Activated B cell treated with CpG ODN at 0.5 μM for 24 hours (primary cell): ENCODE data around the gene SH3RF2. TPM values are rescaled to one million over a fixed set of nuclear protein-coding genes. Genes with fewer than 3 reads are reported as not detected.

Experiments used
- ATAC-seq: fragments of 200-7000 bp; cut with Tn5 transposase; one replicate; pipeline ENCODE4 v1.10.0; 2021; ENCODE audit warnings: low read depth, mild to moderate bottlenecking, moderate library complexity
- CTCF ChIA-PET: fragments of 350-600 bp; sonication (Branson Sonifier 250); formaldehyde crosslinking; loops from one replicate; lab custom pipeline; 2021; ENCODE audit warnings: antibody characterized with exemption; lab: Charles Lee
- POLR2A ChIA-PET: fragments of 350-600 bp; sonication (Branson Sonifier 250); formaldehyde crosslinking; loops from one replicate; lab custom pipeline; 2021; ENCODE audit warnings: antibody characterized with exemption; lab: Charles Lee
- DNase-seq: peaks from one replicate; pipeline ENCODE4 v3.0.0; 2022
- H3K27ac Mint-ChIP-seq: one replicate; pipeline ENCODE4 v1.8.0; 2020; ENCODE audit warnings: mixed read lengths
- H3K27me3 Mint-ChIP-seq: one replicate; pipeline ENCODE4 v1.8.0; 2021; ENCODE audit warnings: mixed read lengths
- H3K36me3 Mint-ChIP-seq: one replicate; pipeline ENCODE4 v1.8.0; 2021; ENCODE audit warnings: low read depth, mixed read lengths
- H3K4me1 Mint-ChIP-seq: one replicate; pipeline ENCODE4 v1.8.0; 2021; ENCODE audit warnings: mixed read lengths
- H3K4me3 Mint-ChIP-seq: one replicate; pipeline ENCODE4 v1.8.0; 2020; ENCODE audit warnings: mild to moderate bottlenecking, mixed read lengths
- H3K9me3 Mint-ChIP-seq: one replicate; pipeline ENCODE4 v1.8.0; 2020; ENCODE audit warnings: mixed read lengths
- intact Hi-C: fragments of 100-400 bp; cut with micrococcal nuclease; formaldehyde crosslinking; loops from one replicate; pipeline ENCODE4 v1.15.1; 2024
- total RNA-seq: library from RNA; stranded (reverse); gene quantifications from 2 replicates; pipeline ENCODE4 v1.2.3, GENCODE V29; 2022
- TF ChIP-seq, protein P1 (sequence below): fragments of 200-600 bp; IDR thresholded peaks from one replicate; pipeline ENCODE4 v1.8.0; 2022; ENCODE audit warnings: antibody characterized with exemption, mild to moderate bottlenecking

Gene SH3RF2
- total RNA-seq, 1 donor from 2014 or later, result not detected

GRCh38 chr5:146076455-146076854 is 140.1 kb downstream of the SH3RF2 start:
- Mint-ChIP-seq H3K27ac (no peak overlapping the region), H3K9me3 (no peaks in the 10 kb centered on the region), H3K4me1 (peaks cover 10% of the 10 kb centered on the region), H3K27me3 (peaks cover 13% of the 10 kb centered on the region), H3K4me3 (no peak overlapping the region), H3K36me3 (no peaks in the 10 kb centered on the region)
- no peak for DNase-seq
- POLR2A ChIA-PET, result no interaction called here
- no peak for ATAC-seq
- CTCF ChIA-PET, result no interaction called here
- intact Hi-C loops, result no loop called here
- TF ChIP-seq, protein P1, sequence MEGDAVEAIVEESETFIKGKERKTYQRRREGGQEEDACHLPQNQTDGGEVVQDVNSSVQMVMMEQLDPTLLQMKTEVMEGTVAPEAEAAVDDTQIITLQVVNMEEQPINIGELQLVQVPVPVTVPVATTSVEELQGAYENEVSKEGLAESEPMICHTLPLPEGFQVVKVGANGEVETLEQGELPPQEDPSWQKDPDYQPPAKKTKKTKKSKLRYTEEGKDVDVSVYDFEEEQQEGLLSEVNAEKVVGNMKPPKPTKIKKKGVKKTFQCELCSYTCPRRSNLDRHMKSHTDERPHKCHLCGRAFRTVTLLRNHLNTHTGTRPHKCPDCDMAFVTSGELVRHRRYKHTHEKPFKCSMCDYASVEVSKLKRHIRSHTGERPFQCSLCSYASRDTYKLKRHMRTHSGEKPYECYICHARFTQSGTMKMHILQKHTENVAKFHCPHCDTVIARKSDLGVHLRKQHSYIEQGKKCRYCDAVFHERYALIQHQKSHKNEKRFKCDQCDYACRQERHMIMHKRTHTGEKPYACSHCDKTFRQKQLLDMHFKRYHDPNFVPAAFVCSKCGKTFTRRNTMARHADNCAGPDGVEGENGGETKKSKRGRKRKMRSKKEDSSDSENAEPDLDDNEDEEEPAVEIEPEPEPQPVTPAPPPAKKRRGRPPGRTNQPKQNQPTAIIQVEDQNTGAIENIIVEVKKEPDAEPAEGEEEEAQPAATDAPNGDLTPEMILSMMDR, result no peak

- H3K4me3 Mint-ChIP-seq, result no peak overlapping the region
- intact Hi-C loops, result no loop called here
- ChIA-PET POLR2A (no interaction called here), CTCF (no interaction called here)
- TF ChIP-seq, protein P1, result no peak
- peaks cover 10% of the 10 kb centered on the region for H3K4me1 Mint-ChIP-seq
- no peaks in the 10 kb centered on the region for H3K9me3 Mint-ChIP-seq
- no peak overlapping the region for H3K27ac Mint-ChIP-seq
- DNase-seq (no peak), ATAC-seq (no peak)
- H3K36me3 Mint-ChIP-seq, result no peaks in the 10 kb centered on the region
- peaks cover 7% of the 10 kb centered on the region for H3K27me3 Mint-ChIP-seq
Measured at GRCh38 chr5:146078566-146078965, 142.2 kb downstream of the SH3RF2 start.

- TF ChIP-seq, protein P1, result no peak
- intact Hi-C loops, result no loop called here
- ChIA-PET POLR2A (no interaction called here), CTCF (no interaction called here)
- no peaks in the 10 kb centered on the region for H3K36me3 Mint-ChIP-seq
- peaks cover 7% of the 10 kb centered on the region for H3K27me3 Mint-ChIP-seq
- DNase-seq, result no peak
- H3K9me3 Mint-ChIP-seq, result no peaks in the 10 kb centered on the region
- no peak overlapping the region for H3K4me3 Mint-ChIP-seq
- no peak for ATAC-seq
- H3K27ac Mint-ChIP-seq, result no peak overlapping the region
- H3K4me1 Mint-ChIP-seq, result peaks cover 10% of the 10 kb centered on the region
Measured at GRCh38 chr5:146079695-146080373, 143.5 kb downstream of the SH3RF2 start.

DNA sequence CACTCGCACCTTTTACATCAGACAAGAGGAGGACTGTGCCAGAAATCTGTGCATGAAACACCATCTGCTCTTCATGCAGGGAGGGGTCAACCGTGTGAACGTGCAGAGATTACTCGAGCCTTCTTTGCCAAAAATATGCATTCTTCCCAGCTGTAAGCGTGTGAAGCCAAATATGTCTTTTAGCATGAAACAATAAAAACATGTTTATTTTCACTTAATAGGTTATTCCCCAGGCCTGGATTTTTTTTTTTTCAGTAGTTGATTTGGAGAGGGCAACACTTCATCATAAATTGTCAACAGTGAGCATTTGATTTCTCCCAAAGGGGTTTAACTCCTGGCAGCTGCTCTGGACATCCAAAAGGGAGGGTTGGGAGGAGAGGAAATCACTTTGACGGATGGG is 145.2 kb downstream of the SH3RF2 start:
- intact Hi-C loops, result no loop called here
- DNase-seq (no peak), ATAC-seq (no peak)
- TF ChIP-seq, protein P1, result no peak
- POLR2A ChIA-PET, result no interaction called here
- no peak overlapping the region for H3K4me3 Mint-ChIP-seq
- no peaks in the 10 kb centered on the region for H3K36me3 Mint-ChIP-seq
- H3K4me1 Mint-ChIP-seq, result peaks cover 10% of the 10 kb centered on the region
- no peaks in the 10 kb centered on the region for H3K9me3 Mint-ChIP-seq
- CTCF ChIA-PET, result no interaction called here
- H3K27ac Mint-ChIP-seq, result no peak overlapping the region
- peaks cover 7% of the 10 kb centered on the region for H3K27me3 Mint-ChIP-seq

DNA sequence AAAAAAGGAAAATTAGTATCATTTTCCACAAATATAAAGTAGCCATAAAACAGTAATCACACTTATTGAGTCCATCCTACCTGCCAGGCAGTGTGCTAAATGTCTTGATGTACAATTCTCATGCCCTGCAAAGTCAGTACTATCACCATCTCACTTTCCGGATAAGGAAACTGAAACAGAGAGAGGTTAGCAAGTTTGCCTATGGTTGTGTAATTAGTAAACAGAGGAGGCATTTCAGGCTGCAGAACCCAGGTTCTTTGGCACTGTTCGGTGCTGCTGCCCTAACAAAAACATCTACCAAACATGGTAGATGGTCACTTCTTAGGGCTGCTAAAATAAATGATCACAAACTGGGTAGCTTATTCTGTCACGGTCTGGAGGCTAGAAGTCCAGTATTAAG is 146.4 kb downstream of the SH3RF2 start:
- Mint-ChIP-seq H3K4me1 (peaks cover 10% of the 10 kb centered on the region), H3K36me3 (no peaks in the 10 kb centered on the region), H3K27me3 (peaks cover 7% of the 10 kb centered on the region), H3K4me3 (no peak overlapping the region), H3K27ac (no peak overlapping the region), H3K9me3 (no peaks in the 10 kb centered on the region)
- TF ChIP-seq, protein P1, result no peak
- CTCF ChIA-PET, result no interaction called here
- POLR2A ChIA-PET, result no interaction called here
- ATAC-seq (no peak), DNase-seq (no peak)
- intact Hi-C loops, result no loop called here
